ENCODE data around the gene UAP1L1. TPM values are rescaled to one million over a fixed set of nuclear protein-coding genes. Genes with fewer than 3 reads are reported as not detected.

Gene UAP1L1
- total RNA-seq, 2 experiments from 2014 or later = 49.8 to 50.1 TPM

DNA sequence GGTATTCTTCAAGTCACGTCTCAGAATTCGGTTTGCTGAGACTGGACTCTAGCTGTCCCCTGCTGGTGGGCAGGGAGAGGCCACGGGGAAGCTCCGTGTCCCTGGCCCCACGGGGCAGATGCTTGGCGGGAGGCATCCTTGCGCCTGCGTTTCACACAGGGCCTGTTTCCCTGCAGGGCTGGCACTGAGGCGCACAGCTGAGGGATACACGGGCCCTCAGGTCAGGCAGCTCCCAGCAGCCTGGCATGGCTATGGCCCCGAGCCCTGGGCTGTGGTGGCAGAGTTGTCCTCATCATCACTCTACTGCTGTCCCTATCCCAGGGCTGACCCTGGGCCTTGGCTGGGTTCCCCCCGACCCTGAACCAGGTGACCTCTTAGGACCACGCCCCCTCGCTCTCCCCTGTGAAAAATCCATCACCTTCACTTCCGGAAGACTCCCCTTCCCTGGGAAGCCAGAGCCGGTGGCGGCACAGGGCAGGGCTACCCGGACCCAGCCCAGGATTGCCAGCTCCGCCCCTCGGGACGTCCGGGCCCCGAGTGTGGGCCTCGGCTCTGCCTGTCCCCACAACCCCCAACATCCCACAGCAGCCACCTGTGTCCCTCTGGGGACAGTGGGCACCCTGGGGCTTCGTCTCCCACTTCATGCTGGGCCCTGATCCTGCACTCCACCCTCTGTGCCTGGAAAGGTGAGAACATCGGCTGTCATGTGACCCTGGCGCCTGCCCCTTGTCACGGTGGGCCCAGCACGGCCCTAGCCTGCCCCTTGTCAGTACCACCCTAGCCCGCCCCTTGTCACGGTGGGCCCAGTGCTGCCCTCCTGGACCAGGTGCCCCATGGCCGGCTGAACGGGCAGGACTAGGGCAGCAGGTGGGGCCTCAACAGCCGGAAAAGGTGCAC, 32.2 kb downstream of the UAP1L1 start:
- H3K9me3 Mint-ChIP-seq = no peaks in the 10 kb centered on the region
- ChIA-PET POLR2A (no interaction called here), CTCF (interaction anchor here (1.3 kb wide), 1 partner anchor 9 kb away, joined by 3 read pairs; no protein-coding TSS in a partner anchor)
- H3K27ac Mint-ChIP-seq = no peak overlapping the region
- intact Hi-C loops (cut with micrococcal nuclease) = no loop called here
- DNase-seq = no peak
- H3K4me3 Mint-ChIP-seq = no peak overlapping the region
- TF ChIP-seq, protein P1, sequence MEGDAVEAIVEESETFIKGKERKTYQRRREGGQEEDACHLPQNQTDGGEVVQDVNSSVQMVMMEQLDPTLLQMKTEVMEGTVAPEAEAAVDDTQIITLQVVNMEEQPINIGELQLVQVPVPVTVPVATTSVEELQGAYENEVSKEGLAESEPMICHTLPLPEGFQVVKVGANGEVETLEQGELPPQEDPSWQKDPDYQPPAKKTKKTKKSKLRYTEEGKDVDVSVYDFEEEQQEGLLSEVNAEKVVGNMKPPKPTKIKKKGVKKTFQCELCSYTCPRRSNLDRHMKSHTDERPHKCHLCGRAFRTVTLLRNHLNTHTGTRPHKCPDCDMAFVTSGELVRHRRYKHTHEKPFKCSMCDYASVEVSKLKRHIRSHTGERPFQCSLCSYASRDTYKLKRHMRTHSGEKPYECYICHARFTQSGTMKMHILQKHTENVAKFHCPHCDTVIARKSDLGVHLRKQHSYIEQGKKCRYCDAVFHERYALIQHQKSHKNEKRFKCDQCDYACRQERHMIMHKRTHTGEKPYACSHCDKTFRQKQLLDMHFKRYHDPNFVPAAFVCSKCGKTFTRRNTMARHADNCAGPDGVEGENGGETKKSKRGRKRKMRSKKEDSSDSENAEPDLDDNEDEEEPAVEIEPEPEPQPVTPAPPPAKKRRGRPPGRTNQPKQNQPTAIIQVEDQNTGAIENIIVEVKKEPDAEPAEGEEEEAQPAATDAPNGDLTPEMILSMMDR (IDR thresholded peaks at IDR 0.05) = no peak
- peaks cover 18% of the 10 kb centered on the region for H3K36me3 Mint-ChIP-seq (ENCODE audit: low read depth)
- H3K27me3 Mint-ChIP-seq = no peaks in the 10 kb centered on the region
- ATAC-seq = no peak
- peaks cover 5% of the 10 kb centered on the region for H3K4me1 Mint-ChIP-seq (ENCODE audit: low read depth)

DNA sequence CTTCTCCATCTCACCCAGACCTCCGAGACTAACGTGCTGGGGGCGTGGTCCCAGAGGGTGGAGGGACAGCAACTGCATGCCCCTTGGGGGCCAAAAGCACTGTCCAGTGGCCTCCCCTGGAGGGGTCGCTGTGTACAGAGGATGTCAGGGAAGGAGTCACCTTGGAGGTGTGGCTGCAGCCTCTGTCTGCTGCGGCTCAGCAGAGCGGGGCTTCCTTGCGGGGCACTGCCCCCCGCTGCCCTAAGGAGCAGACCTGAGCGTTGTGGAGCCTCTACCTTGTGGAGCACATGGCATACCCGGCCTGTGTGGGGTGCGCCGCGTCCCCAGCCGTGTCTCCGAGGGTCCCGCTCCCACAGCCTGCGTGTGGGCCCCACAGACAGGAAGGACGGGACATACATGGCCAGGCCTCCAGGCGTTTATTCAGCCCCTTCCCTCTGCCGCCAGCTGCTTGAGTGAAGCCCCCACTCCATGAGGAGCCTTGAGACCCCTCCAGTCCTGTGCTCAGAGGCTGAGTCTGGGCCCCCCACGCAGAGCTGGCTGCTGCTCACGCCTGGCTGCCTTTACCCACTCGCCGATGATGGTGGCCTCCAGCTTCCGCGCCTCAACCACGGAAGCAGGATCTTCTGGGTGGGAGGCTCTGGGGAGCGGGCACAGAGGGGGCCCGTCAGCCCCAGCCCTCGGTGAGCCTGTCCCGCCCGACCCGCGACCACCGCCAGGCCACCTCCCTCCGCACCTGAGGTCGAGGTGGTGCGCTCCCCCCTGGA, 33.0 kb downstream of the UAP1L1 start:
- POLR2A ChIA-PET = no interaction called here
- no peaks in the 10 kb centered on the region for H3K9me3 Mint-ChIP-seq
- H3K4me3 Mint-ChIP-seq = no peak overlapping the region
- DNase-seq (no peak), ATAC-seq (no peak)
- CTCF ChIA-PET = interaction anchor here (0.6 kb wide), 1 partner anchor 81 kb away, joined by 3 read pairs; no protein-coding TSS in a partner anchor
- no peak overlapping the region for H3K27ac Mint-ChIP-seq
- intact Hi-C loops (cut with micrococcal nuclease) = no loop called here
- TF ChIP-seq, protein P1 (IDR thresholded peaks at IDR 0.05) = no peak
- H3K36me3 Mint-ChIP-seq (ENCODE audit: low read depth) = peaks cover 18% of the 10 kb centered on the region
- no peaks in the 10 kb centered on the region for H3K27me3 Mint-ChIP-seq
- H3K4me1 Mint-ChIP-seq (ENCODE audit: low read depth) = peaks cover 5% of the 10 kb centered on the region

DNA sequence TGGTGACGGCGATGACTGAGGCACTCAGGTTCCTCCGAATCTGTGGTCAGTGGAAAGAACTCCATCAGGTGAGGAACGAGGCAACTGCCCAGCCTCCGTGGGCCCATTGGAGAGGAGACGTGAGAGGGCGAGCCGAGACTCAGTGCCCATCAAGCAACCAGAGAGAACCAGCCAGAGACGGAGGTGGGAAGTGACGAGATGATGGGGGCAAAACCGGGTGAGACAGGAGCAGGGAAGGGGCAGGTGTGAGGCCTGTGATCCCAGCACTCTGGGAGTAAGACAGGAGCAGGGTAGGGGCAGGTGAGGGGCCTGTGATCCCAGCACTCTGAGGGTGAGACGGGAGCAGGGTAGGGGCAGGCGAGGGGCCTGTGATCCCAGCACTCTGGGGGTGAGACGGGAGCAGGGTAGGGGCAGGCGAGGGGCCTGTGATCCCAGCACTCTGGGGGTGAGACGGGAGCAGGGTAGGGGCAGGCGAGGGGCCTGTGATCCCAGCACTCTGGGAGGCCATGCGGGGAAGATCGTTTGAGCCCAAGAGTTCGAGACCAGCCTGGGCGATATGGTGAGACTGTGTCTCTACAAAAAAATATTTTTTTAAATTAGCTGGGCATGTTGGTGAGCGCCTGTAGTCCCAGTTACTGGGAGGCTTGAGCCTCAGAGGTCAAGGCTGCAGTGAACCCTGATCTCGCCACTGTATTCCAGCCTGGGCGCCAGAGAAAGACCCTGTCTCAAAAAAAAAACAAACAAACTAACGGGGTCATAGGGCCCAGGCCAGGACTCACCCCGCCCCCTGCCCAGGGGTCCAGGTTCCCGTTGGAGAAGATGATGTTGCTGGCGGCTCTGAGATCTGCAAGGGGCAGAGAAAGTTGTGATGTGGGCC, 33.8 kb downstream of the UAP1L1 start:
- Mint-ChIP-seq H3K27ac (peak overlapping the region; percentile 39), H3K27me3 (no peaks in the 10 kb centered on the region), H3K36me3 (ENCODE audit: low read depth) (peaks cover 18% of the 10 kb centered on the region), H3K4me1 (ENCODE audit: low read depth) (peaks cover 5% of the 10 kb centered on the region), H3K9me3 (no peaks in the 10 kb centered on the region), H3K4me3 (no peak overlapping the region)
- intact Hi-C loops (cut with micrococcal nuclease) = no loop called here
- CTCF ChIA-PET = interaction anchor here (0.6 to 0.9 kb wide), 2 partner anchors 15 to 82 kb away, joined by 3 read pairs; no protein-coding TSS in a partner anchor
- DNase-seq (no peak), ATAC-seq (no peak)
- POLR2A ChIA-PET = interaction anchor here (0.8 kb wide), 1 partner anchor 115 kb away, joined by 3 read pairs; no protein-coding TSS in a partner anchor
- TF ChIP-seq, protein P1 (IDR thresholded peaks at IDR 0.05) = no peak

DNA sequence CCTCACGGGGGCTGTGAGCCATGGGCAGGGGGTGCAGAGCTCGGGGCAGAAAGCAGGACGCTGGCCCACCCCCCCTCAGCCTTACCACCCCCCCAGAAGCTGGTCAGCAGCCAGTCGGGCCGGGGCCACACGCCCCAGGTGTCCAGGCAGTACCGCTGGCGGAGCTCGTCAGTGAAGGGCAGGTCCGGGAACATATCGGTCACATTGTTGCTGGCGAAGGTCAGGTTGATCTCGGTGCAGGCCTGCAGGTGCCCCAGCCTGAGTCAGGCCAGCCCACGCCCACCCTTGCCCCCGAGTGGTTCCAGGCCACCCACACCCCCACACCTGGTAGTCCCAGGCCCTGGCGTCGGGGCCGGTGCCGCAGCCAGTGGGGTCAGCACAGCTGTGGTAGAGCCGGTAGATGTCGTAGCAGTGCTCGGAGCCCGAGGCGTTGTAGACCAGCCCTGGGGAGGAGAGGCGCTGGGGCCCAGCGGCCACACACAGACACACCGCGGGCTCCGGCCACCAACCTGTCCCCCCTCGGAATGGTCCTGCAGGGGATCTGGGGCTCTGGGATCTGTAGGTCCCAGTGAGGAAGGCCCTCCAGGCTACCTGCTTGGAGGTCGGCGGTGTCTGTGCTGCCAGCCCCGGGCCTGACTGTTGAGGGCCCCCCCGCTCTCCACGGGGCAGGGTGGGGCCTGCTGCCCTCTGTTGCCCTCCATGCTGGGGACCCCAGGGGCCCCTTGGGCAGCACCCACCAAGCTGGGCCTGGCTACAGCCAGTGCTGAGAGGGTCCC, 34.7 kb downstream of the UAP1L1 start:
- H3K36me3 Mint-ChIP-seq (ENCODE audit: low read depth) = peaks cover 18% of the 10 kb centered on the region
- H3K27ac Mint-ChIP-seq = no peak overlapping the region
- TF ChIP-seq, protein P1 (IDR thresholded peaks at IDR 0.05) = no peak
- peaks cover 5% of the 10 kb centered on the region for H3K4me1 Mint-ChIP-seq (ENCODE audit: low read depth)
- H3K27me3 Mint-ChIP-seq = no peaks in the 10 kb centered on the region
- H3K9me3 Mint-ChIP-seq = no peaks in the 10 kb centered on the region
- intact Hi-C loops (cut with micrococcal nuclease) = no loop called here
- CTCF ChIA-PET = interaction anchor here (0.9 to 2.0 kb wide), 2 partner anchors 16 kb away, joined by 3 to 9 read pairs; no protein-coding TSS in a partner anchor
- H3K4me3 Mint-ChIP-seq = no peak overlapping the region
- POLR2A ChIA-PET = interaction anchor here (0.8 kb wide), 1 partner anchor 114 kb away, joined by 3 read pairs; no protein-coding TSS in a partner anchor
- DNase-seq (no peak), ATAC-seq (no peak)

Measured in activated CD8-positive, alpha-beta T cell treated with anti-CD3 and anti-CD28 coated beads for 36 hours (primary cell).